GM12878 (cell line): ENCODE data around the gene ANKIB1. TPM values are rescaled to one million over a fixed set of nuclear protein-coding genes. Genes with fewer than 3 reads are reported as not detected.
A peak's percentile ranks its signal among the peaks of the same experiment; 100 is the strongest.

ENCODE experiments used
- BRCA1 ChIP-seq: IDR thresholded peaks from 2 replicates; pipeline ENCODE4 v1.6.1; 2011; ENCODE audit warnings: low read depth, low read length, improper control_type of control experiment
- CBFB ChIP-seq: IDR thresholded peaks from 2 replicates; pipeline ENCODE4 v1.6.1; 2016; ENCODE audit warnings: antibody characterized with exemption, low read depth
- CHD2 ChIP-seq: IDR thresholded peaks from 2 replicates; pipeline ENCODE4 v1.6.1; 2011; ENCODE audit warnings: low read depth, low read length, improper control_type of control experiment, borderline replicate concordance
- DPF2 ChIP-seq: fragments of 450-650 bp; IDR thresholded peaks from 2 replicates; pipeline ENCODE4 v1.6.1; 2017; ENCODE audit warnings: mild to moderate bottlenecking
- E2F8 ChIP-seq: fragments of 450-650 bp; IDR thresholded peaks from 2 replicates; pipeline ENCODE4 v1.6.1; 2018; ENCODE audit warnings: mild to moderate bottlenecking, low read depth, moderate library complexity; ENCODE audit not compliant: partially characterized antibody
- EED ChIP-seq: sonication (generic); IDR thresholded peaks from 2 replicates; pipeline ENCODE4 v1.6.1; 2016; ENCODE audit warnings: antibody characterized with exemption, low read depth
- EP300 ChIP-seq, 2 experiments: fragments of 150-350 bp in 1 of 2; IDR thresholded peaks; 2 replicates each; pipeline ENCODE4 v1.6.1; 2011 to 2012; ENCODE audit warnings: low read depth in 2 of 2, low read length in 2 of 2, borderline replicate concordance in 1 of 2, improper control_type of control experiment in 1 of 2, inconsistent platforms in 1 of 2; ENCODE audit not compliant: control insufficient read depth in 1 of 2
- FOS ChIP-seq: IDR thresholded peaks from 3 replicates; pipeline ENCODE4 v1.6.1; 2011; ENCODE audit warnings: borderline replicate concordance; ENCODE audit not compliant: insufficient read length; ENCODE audit errors: extremely low read depth
- KLF5 ChIP-seq: fragments of 450-650 bp; IDR thresholded peaks from 2 replicates; pipeline ENCODE4 v1.6.1; 2014; ENCODE audit warnings: mild to moderate bottlenecking; ENCODE audit not compliant: partially characterized antibody
- MTA2 ChIP-seq: fragments of 450-650 bp; IDR thresholded peaks from 2 replicates; pipeline ENCODE4 v1.6.1; 2016; ENCODE audit warnings: low read depth, mild to moderate bottlenecking, moderate library complexity
- NBN ChIP-seq: fragments of 450-650 bp; IDR thresholded peaks from 2 replicates; pipeline ENCODE4 v1.6.1; 2016
- SMC3 ChIP-seq: IDR thresholded peaks from 2 replicates; pipeline ENCODE4 v1.6.1; 2011; ENCODE audit warnings: low read length, improper control_type of control experiment, borderline replicate concordance
- ZNF24 ChIP-seq: fragments of 450-650 bp; IDR thresholded peaks from 2 replicates; pipeline ENCODE4 v1.6.1; 2017; ENCODE audit warnings: antibody characterized with exemption, mild to moderate bottlenecking
- polyA plus RNA-seq, 11 experiments: library from polyadenylated mRNA; depleted of rRNA in 4 of 11; unstranded in 6 of 11; stranded (reverse) in 5 of 11; fragments of >200 nt; fragmentation: Nextera tagmentation in 4 of 11; fragmentation: Illumina TruSeq in 1 of 11; extraction: Ambion mirVana in 4 of 11; extraction: Trizol in 1 of 11; gene quantifications; 1 replicate in 1 of 11; 2 replicates in 10 of 11; pipeline versions ENCODE4 v1.2.1 to v1.2.3, GENCODE V29; 2011 to 2016; ENCODE audit warnings: inconsistent platforms in 2 of 11, missing spikeins in 2 of 11, low read depth in 1 of 11
- total RNA-seq, 4 experiments: library from RNA; depleted of rRNA in 3 of 4; stranded (reverse); fragments of >200 nt in 3 of 4; fragmentation: Illumina TruSeq in 1 of 4; extraction: Trizol in 1 of 4; gene quantifications; 2 replicates each; pipeline versions ENCODE4 v1.2.1 to v1.2.3, GENCODE V29; 2013 to 2021
- TF ChIP-seq, protein P1 (sequence below): IDR thresholded peaks from 2 replicates; pipeline ENCODE4 v1.6.1; 2011; ENCODE audit warnings: low read depth, mild to moderate bottlenecking, low read length, moderate library complexity, borderline replicate concordance; ENCODE audit errors: extremely low read depth
- TF ChIP-seq, protein P2 (sequence below): fragments of 450-650 bp; IDR thresholded peaks from 2 replicates; pipeline ENCODE4 v1.6.1; 2018; ENCODE audit warnings: borderline replicate concordance, mild to moderate bottlenecking; ENCODE audit not compliant: partially characterized antibody

The ANKIB1 gene
- total and polyA plus RNA-seq, 10 of the 15 experiments (the other 5 are each of a cell fraction or from before 2014, with no cell fraction given): 9.0 to 54.0 (median 21.9) TPM

GRCh38 chr7:92245487-92246359 lies at the start of gene ANKIB1, which contains the start of gene KRIT1 (continued):
- TF ChIP-seq SMC3: no peak
- TF ChIP-seq EED: no peak
- TF ChIP-seq CBFB: peak; percentile 90
- no peak for TF ChIP-seq BRCA1
- TF ChIP-seq NBN: peak; percentile 95
- TF ChIP-seq E2F8: peak; percentile 86
- TF ChIP-seq, protein P1, sequence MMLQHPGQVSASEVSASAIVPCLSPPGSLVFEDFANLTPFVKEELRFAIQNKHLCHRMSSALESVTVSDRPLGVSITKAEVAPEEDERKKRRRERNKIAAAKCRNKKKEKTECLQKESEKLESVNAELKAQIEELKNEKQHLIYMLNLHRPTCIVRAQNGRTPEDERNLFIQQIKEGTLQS: no peak
- TF ChIP-seq, protein P2, sequence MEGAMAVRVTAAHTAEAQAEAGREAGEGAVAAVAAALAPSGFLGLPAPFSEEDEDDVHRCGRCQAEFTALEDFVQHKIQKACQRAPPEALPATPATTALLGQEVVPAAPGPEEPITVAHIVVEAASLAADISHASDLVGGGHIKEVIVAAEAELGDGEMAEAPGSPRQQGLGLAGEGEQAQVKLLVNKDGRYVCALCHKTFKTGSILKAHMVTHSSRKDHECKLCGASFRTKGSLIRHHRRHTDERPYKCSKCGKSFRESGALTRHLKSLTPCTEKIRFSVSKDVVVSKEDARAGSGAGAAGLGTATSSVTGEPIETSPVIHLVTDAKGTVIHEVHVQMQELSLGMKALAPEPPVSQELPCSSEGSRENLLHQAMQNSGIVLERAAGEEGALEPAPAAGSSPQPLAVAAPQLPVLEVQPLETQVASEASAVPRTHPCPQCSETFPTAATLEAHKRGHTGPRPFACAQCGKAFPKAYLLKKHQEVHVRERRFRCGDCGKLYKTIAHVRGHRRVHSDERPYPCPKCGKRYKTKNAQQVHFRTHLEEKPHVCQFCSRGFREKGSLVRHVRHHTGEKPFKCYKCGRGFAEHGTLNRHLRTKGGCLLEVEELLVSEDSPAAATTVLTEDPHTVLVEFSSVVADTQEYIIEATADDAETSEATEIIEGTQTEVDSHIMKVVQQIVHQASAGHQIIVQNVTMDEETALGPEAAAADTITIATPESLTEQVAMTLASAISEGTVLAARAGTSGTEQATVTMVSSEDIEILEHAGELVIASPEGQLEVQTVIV: no peak
- no peak for TF ChIP-seq FOS
- TF ChIP-seq EP300 (IDR thresholded peaks at IDR 0.05; ENCODE audit: borderline replicate concordance in 1 of 2, control insufficient read depth in 1 of 2, low read depth in 2 of 2, low read length in 2 of 2): no peak
- peak; percentile 27; the same call in 1 of the 2 replicates for TF ChIP-seq DPF2
- no peak for TF ChIP-seq ZNF24
- TF ChIP-seq MTA2: peak; percentile 94
- peak; percentile 88 for TF ChIP-seq CHD2
- peak; percentile 76 for TF ChIP-seq KLF5
- TF ChIP-seq, all 136 proteins: peak for 49
